Psoas muscle (tissue), 8 donors: Measurements from ENCODE around the gene MPRIP. TPM values are rescaled to one million over a fixed set of nuclear protein-coding genes. Genes with fewer than 3 reads are reported as not detected.

Experiments used
- ATAC-seq, 4 donors: fragments of 200-7000 bp; cut with Tn5 transposase; one replicate each; pipeline ENCODE4 v1.9.1; 2020; ENCODE audit warnings: moderate library complexity in 3 of 4, mild to moderate bottlenecking in 2 of 4
- DNase-seq, 2 donors: peaks; one replicate each; pipeline ENCODE4 v3.0.0-alpha.2; 2020
- H3K27ac ChIP-seq: fragments of 200-600 bp; one replicate; pipeline ENCODE4 v1.8.0; 2022
- H3K27me3 ChIP-seq, 3 donors: fragments of 200-600 bp in 1 of 3; one replicate each; pipeline versions ENCODE4 v1.6.1 to v1.8.0; 2013 to 2022; ENCODE audit warnings: low read length in 2 of 3, mild to moderate bottlenecking in 2 of 3, moderate library complexity in 1 of 3; ENCODE audit not compliant: insufficient read depth in 3 of 3
- H3K36me3 ChIP-seq, 2 donors: fragments of 200-600 bp in 1 of 2; one replicate each; pipeline versions ENCODE4 v1.6.1 to v1.8.0; 2013 to 2022; ENCODE audit warnings: low read depth in 1 of 2, mild to moderate bottlenecking in 1 of 2, moderate library complexity in 1 of 2; ENCODE audit not compliant: insufficient read depth in 1 of 2
- H3K4me1 ChIP-seq: fragments of 200-600 bp; one replicate; pipeline ENCODE4 v1.8.0; 2022
- H3K4me3 ChIP-seq: fragments of 200-600 bp; one replicate; pipeline ENCODE4 v1.8.0; 2022; ENCODE audit warnings: mild to moderate bottlenecking
- H3K9me3 ChIP-seq: fragments of 200-600 bp; one replicate; pipeline ENCODE4 v1.8.0; 2022
- CTCF ChIP-seq: fragments of 200-600 bp; IDR thresholded peaks from one replicate; pipeline ENCODE4 v1.8.0; 2022; ENCODE audit warnings: antibody characterized with exemption
- whole genome bisulfite sequencing, 3 donors: extraction: QIAGEN DNeasy Blood & Tissue Kit; methylation state at CpG; one replicate each; pipeline versions ENCODE4 v1.1.6 to v1.1.7; 2013; 5-methylcytosine and 5-hydroxymethylcytosine counted together
- intact Hi-C, 2 donors: fragments of 100-400 bp; cut with DNase I; formaldehyde crosslinking; loops; one replicate each; pipeline versions ENCODE4 v1.11.0 to v1.14.2; 2022
- polyA plus RNA-seq, 3 donors: library from polyadenylated mRNA; stranded (reverse); fragments of 200-250 nt; gene quantifications; one replicate each; pipeline ENCODE4 v1.2.3, GENCODE V29; 2013
- total RNA-seq, 4 donors: library from RNA; stranded (reverse); fragmentation: NEBNext Ultra II Directional in 2 of 4; extraction: Animal tissue kit (Norgen Biotek cat#: 25700) in 2 of 4; gene quantifications; one replicate each; pipeline versions ENCODE4 v1.2.1 to v1.2.4, GENCODE V29; 2021 to 2023
- donor health status: healthy with polysubstance abuse.
- donor health status: DM: no; HTN: no; CAD: no; lungs with moderate emphysema.
- donor health status: Bipolar disorder and iron deficiency.
- donor health status: healthy.
- donor health status: DM: yes; HTN: yes; CAD: no.
- donor health status: DM: no; HTN: no; CAD: no.
- donor health status: DM: no; HTN: no; CAD: no.
- donor health status: DM: yes; HTN: yes; CAD: no.

MPRIP gene
- total and polyA plus RNA-seq, 7 donors = 142 to 322 (median 244) TPM

GRCh38 chr17:17198281-17198680, 156.0 kb downstream of the MPRIP start:
- Histone ChIP-seq H3K4me3 (no peak overlapping the region), H3K27me3 (no peaks in the 10 kb centered on the region), H3K36me3 (peaks cover 0 to 14% of the 10 kb centered on the region in 2 donors), H3K4me1 (no peaks in the 10 kb centered on the region), H3K27ac (no peak overlapping the region), H3K9me3 (no peaks in the 10 kb centered on the region)
- WGBS, 3 donors = 86 to 92% (median 86%) methylated on average over 1 of the region's 1 CpG
- DNase-seq = no peak
- intact Hi-C loops = no loop called here
- peak in 1 of 4 donors; percentile 43 for ATAC-seq
- TF ChIP-seq CTCF = no peak

- intact Hi-C loops = no loop called here
- H3K27me3 ChIP-seq = no peaks in the 10 kb centered on the region
- H3K9me3 ChIP-seq = no peaks in the 10 kb centered on the region
- no peak for ATAC-seq
- TF ChIP-seq CTCF = no peak
- H3K27ac ChIP-seq = no peak overlapping the region
- no peak overlapping the region for H3K4me3 ChIP-seq
- H3K4me1 ChIP-seq = peaks cover 16% of the 10 kb centered on the region
- 56 to 77% (median 63%) methylated on average over 7 of the region's 7 CpGs for WGBS, 3 donors
- DNase-seq = no peak
- peaks cover 0 to 14% of the 10 kb centered on the region in 2 donors for H3K36me3 ChIP-seq
Measured at GRCh38 chr17:17200311-17200710, 158.1 kb downstream of the MPRIP start.

DNA sequence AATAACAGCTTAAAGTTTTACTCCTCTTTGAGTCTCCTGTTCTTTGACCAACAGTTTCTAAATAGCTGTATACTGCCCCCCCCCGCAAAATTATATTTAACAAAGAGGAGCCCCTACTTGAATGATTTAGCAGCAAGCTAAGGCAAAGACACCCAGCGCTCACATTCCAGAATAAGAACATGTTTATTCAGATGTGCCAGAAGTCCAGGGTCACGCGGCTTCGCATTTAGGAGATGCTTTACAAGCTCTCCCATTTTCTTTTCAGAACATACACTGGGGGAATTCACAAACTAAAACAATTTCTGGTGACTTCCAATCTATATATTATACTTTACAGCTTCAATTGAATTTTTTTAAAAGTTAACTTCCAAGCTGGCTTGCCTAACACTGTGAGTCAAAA, 158.6 kb downstream of the MPRIP start:
- Histone ChIP-seq H3K27ac (no peak overlapping the region), H3K9me3 (no peaks in the 10 kb centered on the region), H3K27me3 (no peaks in the 10 kb centered on the region), H3K4me1 (peaks cover 21% of the 10 kb centered on the region), H3K36me3 (peaks cover 0 to 14% of the 10 kb centered on the region in 2 donors), H3K4me3 (no peak overlapping the region)
- ATAC-seq = no peak
- TF ChIP-seq CTCF = no peak
- intact Hi-C loops = no loop called here
- DNase-seq = no peak
- WGBS, 3 donors = 59 to 73% (median 68%) methylated on average over 5 of the region's 5 CpGs

DNA sequence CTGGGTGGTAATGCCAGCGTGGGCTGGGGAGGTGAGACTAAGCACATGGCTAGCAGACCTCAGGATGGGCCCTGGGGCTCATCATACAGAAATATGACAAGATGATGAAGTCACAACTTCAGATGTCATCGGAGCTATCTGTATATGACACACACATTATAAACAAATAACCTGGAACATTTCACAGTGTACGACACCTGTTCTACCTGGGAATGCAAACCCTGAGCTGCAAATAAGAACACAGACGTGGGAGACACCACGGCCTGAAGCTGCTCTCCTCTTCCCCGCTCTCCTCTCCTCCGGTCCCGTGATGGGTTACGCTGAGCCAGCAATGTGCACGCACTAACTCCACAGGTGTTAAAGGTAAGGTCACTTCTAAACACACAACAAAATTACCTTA, 159.0 kb downstream of the MPRIP start:
- ATAC-seq (no peak), DNase-seq (no peak)
- intact Hi-C loops = no loop called here
- WGBS, 3 donors = 84 to 90% (median 86%) methylated on average over 10 of the region's 10 CpGs
- no peak for TF ChIP-seq CTCF
- Histone ChIP-seq H3K4me3 (no peak overlapping the region), H3K27ac (no peak overlapping the region), H3K9me3 (no peaks in the 10 kb centered on the region), H3K36me3 (peaks cover 0 to 14% of the 10 kb centered on the region in 2 donors), H3K27me3 (no peaks in the 10 kb centered on the region), H3K4me1 (peaks cover 25% of the 10 kb centered on the region)

- H3K36me3 ChIP-seq = peaks cover 0 to 14% of the 10 kb centered on the region in 2 donors
- H3K4me1 ChIP-seq = peaks cover 25% of the 10 kb centered on the region
Measured at GRCh38 chr17:17201907-17202306, 159.7 kb downstream of the MPRIP start.

More at GRCh38 chr17:17201907-17202306, 159.7 kb downstream of the MPRIP start:
- Histone ChIP-seq H3K9me3 (no peaks in the 10 kb centered on the region), H3K4me3 (no peak overlapping the region), H3K27ac (no peak overlapping the region), H3K27me3 (no peaks in the 10 kb centered on the region)
- no peak for TF ChIP-seq CTCF
- WGBS, 3 donors = 66 to 86% (median 71%) methylated on average over 8 of the region's 8 CpGs
- DNase-seq (no peak), ATAC-seq (no peak)
- intact Hi-C loops = no loop called here
